ENCODE results near the gene SLC35F3. TPM values are rescaled to one million over a fixed set of nuclear protein-coding genes. Genes with fewer than 3 reads are reported as not detected.

The SLC35F3 gene
- total RNA-seq, 4 donors from 2014 or later = 0.82 TPM; not detected in 3

DNA sequence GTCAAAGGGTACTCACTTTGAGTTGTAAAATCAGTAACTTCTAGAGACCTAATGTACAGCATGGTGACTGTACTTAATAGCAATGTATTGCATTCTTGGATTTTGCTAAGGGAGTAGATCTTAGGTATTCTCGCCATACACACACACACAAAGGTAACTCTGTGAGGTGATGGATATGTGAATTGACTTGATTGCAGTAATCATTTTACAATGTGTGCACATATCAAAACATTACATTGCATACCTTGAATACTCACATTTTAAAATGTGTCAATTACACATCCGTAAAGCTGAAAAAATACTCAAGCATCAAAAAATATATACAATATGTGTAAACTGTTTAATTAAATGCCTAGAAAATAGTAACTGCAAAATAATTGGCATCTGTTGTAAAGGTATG lies 86.0 kb downstream of the SLC35F3 start:
- no peak for DNase-seq
- TF ChIP-seq POLR2A (IDR thresholded peaks at IDR 0.05) = no peak
- TF ChIP-seq, protein P1, sequence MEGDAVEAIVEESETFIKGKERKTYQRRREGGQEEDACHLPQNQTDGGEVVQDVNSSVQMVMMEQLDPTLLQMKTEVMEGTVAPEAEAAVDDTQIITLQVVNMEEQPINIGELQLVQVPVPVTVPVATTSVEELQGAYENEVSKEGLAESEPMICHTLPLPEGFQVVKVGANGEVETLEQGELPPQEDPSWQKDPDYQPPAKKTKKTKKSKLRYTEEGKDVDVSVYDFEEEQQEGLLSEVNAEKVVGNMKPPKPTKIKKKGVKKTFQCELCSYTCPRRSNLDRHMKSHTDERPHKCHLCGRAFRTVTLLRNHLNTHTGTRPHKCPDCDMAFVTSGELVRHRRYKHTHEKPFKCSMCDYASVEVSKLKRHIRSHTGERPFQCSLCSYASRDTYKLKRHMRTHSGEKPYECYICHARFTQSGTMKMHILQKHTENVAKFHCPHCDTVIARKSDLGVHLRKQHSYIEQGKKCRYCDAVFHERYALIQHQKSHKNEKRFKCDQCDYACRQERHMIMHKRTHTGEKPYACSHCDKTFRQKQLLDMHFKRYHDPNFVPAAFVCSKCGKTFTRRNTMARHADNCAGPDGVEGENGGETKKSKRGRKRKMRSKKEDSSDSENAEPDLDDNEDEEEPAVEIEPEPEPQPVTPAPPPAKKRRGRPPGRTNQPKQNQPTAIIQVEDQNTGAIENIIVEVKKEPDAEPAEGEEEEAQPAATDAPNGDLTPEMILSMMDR (IDR thresholded peaks at IDR 0.05 in 4 of 5, conservative IDR thresholded peaks at IDR 0.05 in 1 of 5) = no peak
- intact Hi-C loops (cut with DNase I; ENCODE audit: low total_unique reads) = no loop called here

DNA sequence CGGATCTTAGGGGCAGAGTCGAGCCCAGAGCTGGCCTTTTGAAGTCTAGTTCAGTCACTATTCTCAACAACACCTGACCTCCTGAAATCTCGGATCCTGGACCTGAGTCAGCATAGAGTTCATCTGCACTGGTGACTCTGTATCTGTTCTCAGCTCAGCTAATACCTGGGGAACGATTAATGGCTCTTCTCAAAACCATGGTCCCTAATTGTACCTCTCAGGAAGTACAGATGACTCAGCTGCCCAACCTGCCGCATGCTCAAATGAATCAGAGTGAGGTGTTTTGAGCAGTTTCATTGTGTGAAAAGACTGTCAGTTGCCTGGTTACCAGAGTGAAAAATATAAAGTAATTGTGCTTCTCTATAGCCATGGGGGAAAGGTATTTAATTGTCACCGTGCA lies 89.2 kb downstream of the SLC35F3 start:
- no peaks in the 10 kb centered on the region for H3K9me3 ChIP-seq
- H3K27me3 ChIP-seq = no peaks in the 10 kb centered on the region
- DNase-seq (no peak), ATAC-seq (no peak)
- H3K27ac ChIP-seq = no peak overlapping the region
- TF ChIP-seq, protein P1 (IDR thresholded peaks at IDR 0.05 in 4 of 5, conservative IDR thresholded peaks at IDR 0.05 in 1 of 5) = no peak
- no peak for TF ChIP-seq POLR2A (IDR thresholded peaks at IDR 0.05)
- in situ Hi-C loops (cut with MboI; ENCODE audit: low sequenced_read_pairs in 4 of 4) = no loop called here
- intact Hi-C loops (cut with DNase I; ENCODE audit: low total_unique reads) = no loop called here
- H3K4me3 ChIP-seq = no peak overlapping the region
- H3K4me1 ChIP-seq = no peaks in the 10 kb centered on the region
- no peaks in the 10 kb centered on the region for H3K36me3 ChIP-seq

More for the DNA sequence above, 86.0 kb downstream of the SLC35F3 start:
- in situ Hi-C loops (cut with MboI; ENCODE audit: low sequenced_read_pairs in 4 of 4) = no loop called here
- Histone ChIP-seq H3K4me3 (no peak overlapping the region), H3K4me1 (no peaks in the 10 kb centered on the region), H3K36me3 (no peaks in the 10 kb centered on the region), H3K27me3 (no peaks in the 10 kb centered on the region), H3K9me3 (no peaks in the 10 kb centered on the region), H3K27ac (no peak overlapping the region)
- ATAC-seq = no peak

DNA sequence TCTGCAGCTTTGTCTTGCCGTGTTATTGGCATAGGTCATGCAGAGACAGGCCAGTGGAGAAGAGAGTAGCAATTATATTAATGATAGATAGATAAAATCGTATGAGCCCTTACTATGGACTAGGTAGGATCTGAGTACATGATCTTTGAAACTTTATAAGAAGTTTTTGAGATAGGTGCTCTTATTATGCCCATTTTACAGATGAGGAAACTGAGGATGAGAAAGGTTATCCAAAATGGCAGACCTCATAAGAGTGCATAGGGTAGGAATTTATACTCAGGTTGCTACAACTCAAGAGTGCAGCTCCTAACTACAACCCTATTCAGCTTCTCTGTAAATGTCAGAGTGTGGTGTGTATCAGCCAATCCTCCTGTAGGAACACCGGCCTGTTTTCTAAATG lies 89.6 kb downstream of the SLC35F3 start:
- in situ Hi-C loops (cut with MboI; ENCODE audit: low sequenced_read_pairs in 4 of 4) (no loop called here), intact Hi-C loops (cut with DNase I; ENCODE audit: low total_unique reads) (no loop called here)
- TF ChIP-seq, protein P1 (IDR thresholded peaks at IDR 0.05 in 4 of 5, conservative IDR thresholded peaks at IDR 0.05 in 1 of 5) = no peak
- TF ChIP-seq POLR2A (IDR thresholded peaks at IDR 0.05) = no peak
- no peak for DNase-seq
- no peaks in the 10 kb centered on the region for H3K4me1 ChIP-seq
- no peak for ATAC-seq
- no peaks in the 10 kb centered on the region for H3K27me3 ChIP-seq
- no peak overlapping the region for H3K4me3 ChIP-seq
- no peaks in the 10 kb centered on the region for H3K9me3 ChIP-seq
- no peak overlapping the region for H3K27ac ChIP-seq
- no peaks in the 10 kb centered on the region for H3K36me3 ChIP-seq

DNA sequence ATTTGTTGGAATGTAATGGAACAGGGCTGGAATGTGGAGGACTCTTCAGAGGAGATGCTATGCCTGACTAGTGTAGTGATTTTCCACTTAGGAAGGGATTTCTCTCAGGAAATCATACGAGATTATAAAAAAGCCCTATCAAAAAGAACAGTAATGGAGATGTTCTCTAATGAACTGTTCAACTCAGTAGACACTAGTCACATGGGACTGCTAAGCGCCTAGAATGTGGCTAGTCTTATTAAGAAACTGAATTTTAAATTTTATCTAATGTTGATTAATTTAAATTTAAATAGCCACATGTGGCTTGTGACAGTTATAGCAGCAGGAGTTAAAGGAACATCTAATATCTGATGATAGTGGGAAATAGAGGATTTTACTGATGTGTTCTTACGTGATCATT lies 94.0 kb downstream of the SLC35F3 start:
- Histone ChIP-seq H3K27ac (no peak overlapping the region), H3K27me3 (no peaks in the 10 kb centered on the region), H3K36me3 (no peaks in the 10 kb centered on the region), H3K4me3 (no peak overlapping the region), H3K9me3 (no peaks in the 10 kb centered on the region), H3K4me1 (no peaks in the 10 kb centered on the region)
- DNase-seq (no peak), ATAC-seq (no peak)
- intact Hi-C loops (cut with DNase I; ENCODE audit: low total_unique reads) (no loop called here), in situ Hi-C loops (cut with MboI; ENCODE audit: low sequenced_read_pairs in 4 of 4) (no loop called here)
- no peak for TF ChIP-seq POLR2A (IDR thresholded peaks at IDR 0.05)
- TF ChIP-seq, protein P1 (IDR thresholded peaks at IDR 0.05 in 4 of 5, conservative IDR thresholded peaks at IDR 0.05 in 1 of 5) = no peak

DNA sequence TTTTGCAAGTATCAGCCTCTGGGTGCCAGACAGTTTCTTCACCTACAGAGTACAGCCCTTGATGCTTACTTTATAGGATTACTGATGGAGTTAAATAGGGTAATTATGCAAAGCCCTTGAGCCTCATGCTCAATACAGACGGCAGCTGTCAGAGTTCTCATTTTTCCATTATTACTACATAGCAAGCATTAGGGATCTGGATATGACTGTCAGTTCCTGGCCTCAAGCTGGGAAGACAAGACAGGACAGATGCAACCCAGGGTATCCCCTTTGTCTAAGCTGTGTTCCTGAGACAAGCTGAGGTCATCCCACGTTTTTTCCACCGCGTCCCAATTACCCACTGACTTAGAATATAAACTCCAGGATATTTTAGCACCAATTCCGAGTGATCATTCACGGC lies 94.4 kb downstream of the SLC35F3 start:
- TF ChIP-seq POLR2A (IDR thresholded peaks at IDR 0.05) = no peak
- TF ChIP-seq, protein P1 (IDR thresholded peaks at IDR 0.05 in 4 of 5, conservative IDR thresholded peaks at IDR 0.05 in 1 of 5) = no peak
- DNase-seq = no peak
- H3K27ac ChIP-seq = no peak overlapping the region
- H3K4me1 ChIP-seq = no peaks in the 10 kb centered on the region
- no peaks in the 10 kb centered on the region for H3K27me3 ChIP-seq
- no peak overlapping the region for H3K4me3 ChIP-seq
- no peaks in the 10 kb centered on the region for H3K36me3 ChIP-seq
- no peaks in the 10 kb centered on the region for H3K9me3 ChIP-seq
- in situ Hi-C loops (cut with MboI; ENCODE audit: low sequenced_read_pairs in 4 of 4) = no loop called here
- no peak for ATAC-seq
- intact Hi-C loops (cut with DNase I; ENCODE audit: low total_unique reads) = no loop called here
